HG03457 (cell line): Measurements from ENCODE around the gene MRPL38.
"Not testable (repeated sequence)": the region's sequence is repeated elsewhere in the genome, so short reads cannot be mapped to it uniquely, and the experiment has no call there.

ENCODE experiments used
- ATAC-seq: cut with Tn5 transposase; IDR thresholded peaks from one replicate; pipeline ENCODE4 v1.9.1; 2021; ENCODE audit warnings: moderate number of reproducible peaks; ENCODE audit not compliant: unreplicated experiment

MRPL38 gene

GRCh38 chr17:75856062-75856756, 48.5 kb downstream of the MRPL38 start:
- ATAC-seq = no peak

GRCh38 chr17:75855310-75856061, 49.2 kb downstream of the MRPL38 start, which contains the start of gene WBP2:
Gene WBP2, minus strand, starts transcription at chr17:75855335. Its CDS starts 38 bp downstream, at chr17:75855297.
- peak; percentile 78 for ATAC-seq

GRCh38 chr17:75854881-75855309, 49.8 kb downstream of the MRPL38 start:
- ATAC-seq = no peak

DNA sequence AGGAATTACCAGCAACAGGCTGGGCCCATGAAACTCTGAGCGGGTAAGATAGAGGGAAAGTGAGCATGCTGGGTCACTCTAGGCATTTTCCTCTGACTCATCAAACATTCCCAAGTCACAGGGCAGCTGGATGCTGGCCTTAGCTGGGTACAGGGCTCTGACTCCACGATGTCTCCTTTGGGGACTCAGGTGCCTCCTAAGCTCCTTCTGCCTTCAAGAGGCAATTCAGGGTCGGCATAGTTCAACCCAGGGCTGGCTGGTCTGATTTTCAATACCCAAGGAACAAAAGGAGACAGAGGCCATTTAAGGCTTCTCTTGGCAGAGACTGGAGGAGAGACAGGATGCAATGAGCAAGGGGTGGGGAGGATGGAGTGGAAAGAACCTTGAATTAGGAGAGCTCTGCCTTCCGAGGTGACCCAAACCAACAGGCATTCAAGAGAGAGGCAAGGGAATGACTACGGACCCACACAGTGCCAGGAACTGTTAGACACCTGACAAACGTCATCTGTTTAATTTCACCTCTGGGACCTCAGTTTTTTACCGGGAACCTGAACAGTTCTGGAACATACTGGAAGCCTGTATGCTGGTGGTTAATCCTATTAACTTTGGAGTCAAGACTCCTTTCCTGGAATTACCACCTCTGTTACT, 50.5 kb downstream of the MRPL38 start:
- no peak for ATAC-seq

GRCh38 chr17:75853433-75853832, 51.3 kb downstream of the MRPL38 start:
- ATAC-seq = no peak

DNA sequence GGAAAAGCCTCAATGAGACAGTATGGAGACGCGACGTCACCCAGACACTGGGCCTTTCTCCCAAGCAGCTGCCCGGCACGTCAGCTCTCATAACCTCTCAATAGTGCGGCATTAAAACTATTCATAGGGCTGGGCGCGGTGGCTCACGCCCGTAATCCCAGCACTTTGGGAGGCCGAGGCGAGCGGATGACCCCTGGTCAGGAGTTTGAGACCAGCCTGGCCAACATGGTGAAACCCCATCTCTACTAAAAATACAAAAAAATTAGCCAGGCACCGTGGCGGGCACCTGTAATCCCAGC, 53.0 kb downstream of the MRPL38 start:
- not testable (repeated sequence) for ATAC-seq

DNA sequence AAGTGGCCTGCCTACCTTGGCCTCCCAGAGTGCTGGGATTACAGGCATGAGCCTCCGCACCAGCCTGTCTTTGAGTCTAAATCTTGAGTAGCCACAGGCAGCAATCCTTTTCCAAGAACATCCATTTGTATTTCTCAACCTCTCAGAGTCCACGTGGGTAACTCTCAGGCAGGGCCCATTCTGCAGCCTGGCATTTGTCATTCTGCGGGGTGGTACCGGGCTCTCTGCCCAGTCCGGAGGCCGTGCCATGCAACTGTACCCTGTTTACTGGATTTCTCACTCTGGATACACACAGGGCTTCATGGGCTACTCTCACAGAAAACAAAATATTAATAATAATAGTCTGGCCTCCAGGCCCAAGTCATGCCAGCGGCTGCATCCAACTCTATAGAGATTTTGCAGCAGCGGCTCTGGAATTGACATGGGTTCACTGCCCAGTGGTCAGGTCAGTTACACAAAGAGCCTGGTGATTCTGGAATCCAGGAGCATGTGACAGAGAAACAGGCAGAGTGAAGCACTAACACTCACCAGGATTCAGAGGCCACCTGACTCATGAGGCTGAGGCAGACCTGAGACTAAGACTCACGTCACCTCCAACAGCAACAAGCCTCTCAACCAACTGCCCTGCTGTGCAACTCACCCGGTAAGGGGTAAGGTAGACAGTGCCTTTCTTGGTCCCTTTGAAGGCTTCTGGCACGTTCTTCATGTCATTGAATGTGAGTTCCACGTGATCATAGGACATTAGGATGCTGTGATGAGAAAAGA, 53.6 kb downstream of the MRPL38 start:
- no peak for ATAC-seq

GRCh38 chr17:75849724-75850123, 55.0 kb downstream of the MRPL38 start:
- ATAC-seq = no peak

- ATAC-seq = no peak
These were observed 55.4 kb downstream of the MRPL38 start for GRCh38 chr17:75849279-75849646.
